GM19240 (cell line): ENCODE measurements around the gene CELF4.

Experiments used
- DNase-seq: peaks from one replicate; pipeline ENCODE4 v3.0.0; 2011; ENCODE audit warnings: low spot score; ENCODE audit not compliant: insufficient read length

The CELF4 gene

GRCh38 chr18:37266290-37266689 is 299.3 kb downstream of the CELF4 start:
- DNase-seq: no peak

- no peak for DNase-seq
These were observed 300.2 kb downstream of the CELF4 start for GRCh38 chr18:37265382-37265781.

- no peak for DNase-seq
These were observed 300.6 kb downstream of the CELF4 start for GRCh38 chr18:37264956-37265355.

- no peak for DNase-seq
These were observed 303.6 kb downstream of the CELF4 start for GRCh38 chr18:37261988-37262387.

- no peak for DNase-seq
These were observed 304.3 kb downstream of the CELF4 start for GRCh38 chr18:37261246-37261840.

GRCh38 chr18:37260367-37261093 is 305.1 kb downstream of the CELF4 start:
- DNase-seq: no peak

- DNase-seq: no peak
These were observed 305.9 kb downstream of the CELF4 start for GRCh38 chr18:37259711-37260110.

- no peak for DNase-seq
These were observed 306.8 kb downstream of the CELF4 start for GRCh38 chr18:37258819-37259218.

GRCh38 chr18:37258131-37258530 is 307.5 kb downstream of the CELF4 start:
- no peak for DNase-seq

- no peak for DNase-seq
These were observed 310.6 kb downstream of the CELF4 start for GRCh38 chr18:37254973-37255372.

- no peak for DNase-seq
These were observed 311.3 kb downstream of the CELF4 start for GRCh38 chr18:37254236-37254754.

GRCh38 chr18:37253394-37254235 is 312.0 kb downstream of the CELF4 start:
- no peak for DNase-seq

GRCh38 chr18:37252854-37253393 is 312.7 kb downstream of the CELF4 start:
- no peak for DNase-seq

GRCh38 chr18:37252342-37252741 is 313.3 kb downstream of the CELF4 start:
- no peak for DNase-seq

GRCh38 chr18:37251679-37252078 is 313.9 kb downstream of the CELF4 start:
- DNase-seq: no peak

GRCh38 chr18:37249895-37250618 is 315.5 kb downstream of the CELF4 start:
- no peak for DNase-seq

GRCh38 chr18:37249171-37249886 is 316.3 kb downstream of the CELF4 start:
- no peak for DNase-seq

GRCh38 chr18:37248281-37248680 is 317.3 kb downstream of the CELF4 start:
- no peak for DNase-seq

GRCh38 chr18:37247497-37248161 is 318.0 kb downstream of the CELF4 start:
- no peak for DNase-seq

- DNase-seq: no peak
These were observed 318.7 kb downstream of the CELF4 start for GRCh38 chr18:37246779-37247340.
